ENCODE data around the gene ATIC. TPM values are rescaled to one million over a fixed set of nuclear protein-coding genes. Genes with fewer than 3 reads are reported as not detected.

Gene ATIC
- total and polyA plus RNA-seq, 3 donors from 2014 or later: 53.0 to 64.6 (median 62.1) TPM

DNA sequence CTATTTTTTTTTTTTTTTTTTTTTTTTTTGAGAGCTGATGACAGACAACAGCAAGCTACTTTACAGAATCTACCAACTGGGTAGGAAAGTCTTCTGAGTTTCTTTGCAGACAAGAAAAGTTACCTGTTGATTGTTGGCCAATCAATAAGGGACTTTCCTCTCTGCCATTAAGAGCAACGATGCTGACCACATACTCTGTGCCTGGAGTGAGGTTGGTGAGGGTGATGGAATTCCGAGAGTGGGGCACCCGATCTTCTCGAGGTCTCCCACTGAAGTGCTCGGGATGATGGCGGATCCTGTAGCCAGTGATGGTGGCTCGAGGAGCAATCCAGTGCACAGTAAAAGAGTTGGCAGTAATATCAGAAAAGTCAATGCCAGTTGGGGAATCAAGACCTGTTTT lies 74.7 kb downstream of the ATIC start:
- TF ChIP-seq, protein P1, sequence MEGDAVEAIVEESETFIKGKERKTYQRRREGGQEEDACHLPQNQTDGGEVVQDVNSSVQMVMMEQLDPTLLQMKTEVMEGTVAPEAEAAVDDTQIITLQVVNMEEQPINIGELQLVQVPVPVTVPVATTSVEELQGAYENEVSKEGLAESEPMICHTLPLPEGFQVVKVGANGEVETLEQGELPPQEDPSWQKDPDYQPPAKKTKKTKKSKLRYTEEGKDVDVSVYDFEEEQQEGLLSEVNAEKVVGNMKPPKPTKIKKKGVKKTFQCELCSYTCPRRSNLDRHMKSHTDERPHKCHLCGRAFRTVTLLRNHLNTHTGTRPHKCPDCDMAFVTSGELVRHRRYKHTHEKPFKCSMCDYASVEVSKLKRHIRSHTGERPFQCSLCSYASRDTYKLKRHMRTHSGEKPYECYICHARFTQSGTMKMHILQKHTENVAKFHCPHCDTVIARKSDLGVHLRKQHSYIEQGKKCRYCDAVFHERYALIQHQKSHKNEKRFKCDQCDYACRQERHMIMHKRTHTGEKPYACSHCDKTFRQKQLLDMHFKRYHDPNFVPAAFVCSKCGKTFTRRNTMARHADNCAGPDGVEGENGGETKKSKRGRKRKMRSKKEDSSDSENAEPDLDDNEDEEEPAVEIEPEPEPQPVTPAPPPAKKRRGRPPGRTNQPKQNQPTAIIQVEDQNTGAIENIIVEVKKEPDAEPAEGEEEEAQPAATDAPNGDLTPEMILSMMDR (IDR thresholded peaks at IDR 0.05): no peak
- TF ChIP-seq POLR2A (IDR thresholded peaks at IDR 0.05): no peak
- WGBS, 2 donors: 91 to 95% methylated on average over 7 of the region's 7 CpGs
- DNase-seq: no peak
- H3K36me3 ChIP-seq (ENCODE audit: low read depth, missing control alignments): no peaks in the 10 kb centered on the region
- H3K4me3 ChIP-seq: no peak overlapping the region
- intact Hi-C loops (cut with DNase I; ENCODE audit: low total_unique reads): no loop called here
- H3K4me1 ChIP-seq: no peaks in the 10 kb centered on the region
- no peaks in the 10 kb centered on the region for H3K27me3 ChIP-seq
- H3K9me3 ChIP-seq: no peaks in the 10 kb centered on the region
- no peak overlapping the region for H3K27ac ChIP-seq

DNA sequence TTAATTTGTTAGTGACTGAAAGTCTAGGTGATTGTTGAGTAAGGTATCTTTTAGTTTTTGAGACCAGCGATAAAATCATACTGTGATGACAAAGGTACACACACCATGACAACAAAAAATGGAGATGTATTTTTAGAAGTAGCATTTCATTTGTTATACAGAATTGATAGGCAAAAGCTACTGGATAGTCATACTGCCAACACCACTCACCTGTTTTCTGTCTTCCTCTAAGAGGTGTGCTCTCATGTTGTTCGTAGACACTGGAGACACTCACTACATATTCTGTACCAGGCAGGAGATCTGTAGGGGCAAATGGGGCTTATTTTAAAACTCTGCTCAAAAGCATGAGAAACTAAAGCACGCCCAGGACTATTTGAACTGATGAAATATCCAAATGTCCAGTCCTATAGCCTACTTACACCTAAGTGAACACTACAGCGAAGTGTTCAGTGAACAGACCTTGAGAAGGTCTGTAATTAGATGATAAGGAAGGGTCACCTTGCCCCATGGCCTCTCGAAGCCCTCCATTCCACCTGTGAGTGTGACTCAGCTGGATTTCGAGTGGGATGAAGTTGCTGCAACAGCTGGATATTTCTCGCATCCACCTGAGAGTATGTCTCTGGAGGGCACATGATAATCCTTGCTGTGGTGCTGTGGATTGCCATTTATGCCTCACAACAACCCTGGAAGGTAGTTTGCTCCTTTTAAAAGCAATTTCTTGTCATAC lies 76.3 kb downstream of the ATIC start:
- 92 to 94% methylated on average over 7 of the region's 7 CpGs for WGBS, 2 donors
- H3K36me3 ChIP-seq (ENCODE audit: low read depth, missing control alignments): no peaks in the 10 kb centered on the region
- no peak for DNase-seq
- no peak overlapping the region for H3K4me3 ChIP-seq
- no peak overlapping the region for H3K27ac ChIP-seq
- H3K4me1 ChIP-seq: no peaks in the 10 kb centered on the region
- TF ChIP-seq, protein P1 (IDR thresholded peaks at IDR 0.05): no peak
- no peak for TF ChIP-seq POLR2A (IDR thresholded peaks at IDR 0.05)
- H3K9me3 ChIP-seq: no peaks in the 10 kb centered on the region
- H3K27me3 ChIP-seq: no peaks in the 10 kb centered on the region
- intact Hi-C loops (cut with DNase I; ENCODE audit: low total_unique reads): no loop called here

DNA sequence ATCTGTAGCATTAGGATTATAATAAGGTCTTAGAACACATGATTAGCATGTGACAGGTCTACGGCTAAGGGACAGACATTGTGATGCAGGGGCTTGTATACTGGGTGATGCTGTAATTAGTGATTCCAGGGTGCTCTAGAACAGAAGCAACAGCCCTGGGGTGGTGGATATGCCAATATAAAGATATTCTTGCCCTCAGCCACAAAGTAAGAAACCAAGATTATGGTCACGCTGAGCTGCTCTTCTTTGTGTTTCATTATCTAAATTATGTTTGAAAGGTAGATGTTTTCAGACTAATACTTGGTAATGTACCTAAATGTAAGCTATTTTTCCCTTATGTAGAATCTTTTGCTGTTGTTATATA lies 78.7 kb downstream of the ATIC start:
- Histone ChIP-seq H3K27ac (no peak overlapping the region), H3K36me3 (ENCODE audit: low read depth, missing control alignments) (no peaks in the 10 kb centered on the region), H3K4me3 (no peak overlapping the region), H3K27me3 (no peaks in the 10 kb centered on the region), H3K9me3 (no peaks in the 10 kb centered on the region), H3K4me1 (no peaks in the 10 kb centered on the region)
- WGBS, 2 donors: 91 to 93% methylated on average over 2 of the region's 2 CpGs
- DNase-seq: no peak
- intact Hi-C loops (cut with DNase I; ENCODE audit: low total_unique reads): no loop called here
- TF ChIP-seq, protein P1 (IDR thresholded peaks at IDR 0.05): no peak
- TF ChIP-seq POLR2A (IDR thresholded peaks at IDR 0.05): no peak

DNA sequence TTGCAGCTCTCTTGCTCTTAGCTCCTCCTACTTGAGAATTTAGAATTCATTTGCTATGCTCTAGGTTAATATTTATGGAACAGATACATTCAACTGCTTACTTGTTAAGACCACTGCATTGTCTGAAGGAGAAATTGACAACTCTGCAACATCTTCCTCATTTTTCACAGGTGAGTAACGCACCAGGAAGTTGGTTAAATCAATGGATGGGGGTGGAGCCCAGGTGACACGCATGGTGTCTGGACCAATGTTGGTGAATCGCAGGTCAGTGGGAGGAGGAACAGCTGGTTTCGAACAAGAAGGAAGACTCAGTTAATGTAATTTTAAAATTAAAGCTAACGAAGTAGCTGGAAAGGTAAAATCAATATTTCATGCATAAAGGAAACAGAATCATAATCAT lies 79.7 kb downstream of the ATIC start:
- Histone ChIP-seq H3K4me3 (no peak overlapping the region), H3K9me3 (no peaks in the 10 kb centered on the region), H3K27ac (no peak overlapping the region), H3K36me3 (ENCODE audit: low read depth, missing control alignments) (no peaks in the 10 kb centered on the region), H3K4me1 (no peaks in the 10 kb centered on the region), H3K27me3 (no peaks in the 10 kb centered on the region)
- TF ChIP-seq, protein P1 (IDR thresholded peaks at IDR 0.05): no peak
- TF ChIP-seq POLR2A (IDR thresholded peaks at IDR 0.05): no peak
- WGBS, 2 donors: 91% methylated on average over 5 of the region's 5 CpGs
- intact Hi-C loops (cut with DNase I; ENCODE audit: low total_unique reads): no loop called here
- no peak for DNase-seq

DNA sequence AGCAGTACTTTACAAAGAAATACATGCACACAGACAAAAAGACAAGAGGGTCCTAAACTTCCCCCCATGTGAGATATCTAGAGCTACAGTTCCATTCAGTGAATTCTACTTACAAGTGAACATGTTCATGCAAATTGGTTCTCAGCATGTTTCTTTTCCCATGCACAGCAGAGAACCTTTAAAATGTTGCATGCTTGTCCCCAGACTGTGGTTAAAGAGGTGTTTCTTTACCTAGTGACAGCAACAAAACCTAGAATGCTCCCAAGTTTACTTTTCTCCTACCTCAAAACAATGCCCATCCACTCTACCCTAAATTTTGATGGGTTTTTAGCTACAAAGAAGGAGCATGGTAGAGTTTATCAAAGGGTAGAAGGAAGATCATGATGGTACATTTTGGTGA lies 80.3 kb downstream of the ATIC start:
- no peaks in the 10 kb centered on the region for H3K4me1 ChIP-seq
- H3K9me3 ChIP-seq: no peaks in the 10 kb centered on the region
- H3K27ac ChIP-seq: no peak overlapping the region
- no peak overlapping the region for H3K4me3 ChIP-seq
- no peaks in the 10 kb centered on the region for H3K27me3 ChIP-seq
- DNase-seq: no peak
- TF ChIP-seq, protein P1 (IDR thresholded peaks at IDR 0.05): no peak
- no peak for TF ChIP-seq POLR2A (IDR thresholded peaks at IDR 0.05)
- intact Hi-C loops (cut with DNase I; ENCODE audit: low total_unique reads): no loop called here
- no peaks in the 10 kb centered on the region for H3K36me3 ChIP-seq (ENCODE audit: low read depth, missing control alignments)
